GM23248 (cell line): ENCODE measurements around the gene CDC16. TPM values are rescaled to one million over a fixed set of nuclear protein-coding genes. Genes with fewer than 3 reads are reported as not detected.

Experiments
- DNase-seq: peaks from one replicate; pipeline ENCODE4 v3.0.0-alpha.2; 2015
- H2AFZ ChIP-seq: fragments of 200-600 bp; sonication (generic); 2 replicates; pipeline ENCODE4 v1.6.1; 2016; ENCODE audit warnings: antibody characterized with exemption
- H3F3A ChIP-seq: fragments of 200-600 bp; sonication (generic); 2 replicates; pipeline ENCODE4 v1.6.1; 2016; ENCODE audit warnings: mild to moderate bottlenecking, antibody characterized with exemption, mixed run types; ENCODE audit not compliant: insufficient read depth
- H3K27ac ChIP-seq: fragments of 200-600 bp; sonication (generic); 2 replicates; pipeline ENCODE4 v1.5.1; 2016; ENCODE audit warnings: mild to moderate bottlenecking
- H3K27me3 ChIP-seq: fragments of 200-600 bp; sonication (generic); replicated peaks from 2 replicates; pipeline ENCODE4 v1.6.1; 2016; ENCODE audit warnings: mild to moderate bottlenecking; ENCODE audit not compliant: insufficient read depth
- H3K36me3 ChIP-seq: fragments of 200-600 bp; sonication (generic); 2 replicates; pipeline ENCODE4 v1.6.1; 2016; ENCODE audit warnings: low read depth, mild to moderate bottlenecking
- H3K4me1 ChIP-seq: fragments of 200-600 bp; sonication (generic); 2 replicates; pipeline ENCODE4 v1.6.1; 2016; ENCODE audit warnings: mild to moderate bottlenecking; ENCODE audit not compliant: insufficient read depth
- H3K4me2 ChIP-seq: fragments of 200-600 bp; sonication (generic); one replicate; pipeline ENCODE4 v1.6.1; 2016; ENCODE audit warnings: mild to moderate bottlenecking; ENCODE audit not compliant: unreplicated experiment
- H3K4me3 ChIP-seq: fragments of 200-600 bp; sonication (generic); 2 replicates; pipeline ENCODE4 v1.5.1; 2016; ENCODE audit warnings: mild to moderate bottlenecking
- H3K79me2 ChIP-seq: fragments of 200-600 bp; sonication (generic); 2 replicates; pipeline ENCODE4 v1.6.1; 2016; ENCODE audit warnings: mild to moderate bottlenecking; ENCODE audit not compliant: insufficient read depth
- H3K9ac ChIP-seq: fragments of 200-600 bp; sonication (generic); 2 replicates; pipeline ENCODE4 v1.6.1; 2016; ENCODE audit warnings: mild to moderate bottlenecking
- H3K9me2 ChIP-seq: fragments of 200-600 bp; sonication (generic); 2 replicates; pipeline ENCODE4 v1.6.1; 2016; ENCODE audit warnings: mixed run types, mild to moderate bottlenecking, moderate library complexity; ENCODE audit not compliant: insufficient read depth
- H3K9me3 ChIP-seq: fragments of 200-600 bp; sonication (generic); one replicate; pipeline ENCODE4 v1.6.1; 2017; ENCODE audit warnings: low read depth
- H4K20me1 ChIP-seq: fragments of 200-600 bp; sonication (generic); 2 replicates; pipeline ENCODE4 v1.6.0; 2016; ENCODE audit not compliant: insufficient read depth
- EZH2 ChIP-seq: fragments of 200-600 bp; sonication (generic); IDR thresholded peaks from 2 replicates; pipeline ENCODE4 v1.6.1; 2018; ENCODE audit warnings: antibody characterized with exemption, mild to moderate bottlenecking; ENCODE audit not compliant: insufficient read depth, poor library complexity, severe bottlenecking
- EZH2phosphoT487 ChIP-seq: fragments of 200-600 bp; sonication (generic); IDR thresholded peaks from 2 replicates; pipeline ENCODE4 v1.6.1; 2018; ENCODE audit warnings: antibody characterized with exemption, moderate library complexity, mild to moderate bottlenecking, low read depth; ENCODE audit not compliant: insufficient read depth
- WGBS, 2 experiments: methylation state at CpG; one replicate each; pipeline ENCODE4 v1.1.6; 2015 to 2017; ENCODE audit warnings: low lambda C conversion rate in 2 of 2, low coverage in 1 of 2; ENCODE audit errors: missing lambda C conversion rate in 2 of 2; 5-methylcytosine and 5-hydroxymethylcytosine counted together
- in situ Hi-C: fragments of 300-500 bp; cut with MboI; formaldehyde crosslinking; loops from 2 replicates; pipeline ENCODE4 v1.15.0; 2020
- polyA plus RNA-seq: library from polyadenylated mRNA; unstranded; fragments of >200 nt; fragmentation: Nextera tagmentation; extraction: Ambion mirVana; gene quantifications from 2 replicates; pipeline ENCODE4 v1.2.1, GENCODE V29; 2016
- total RNA-seq: library from RNA; depleted of rRNA; stranded (reverse); fragments of >200 nt; shearing (Covaris generic); gene quantifications from 2 replicates; pipeline ENCODE4 v1.2.3, GENCODE V29; 2014

The CDC16 gene
- total and polyA plus RNA-seq, 2 experiments from 2014 or later: 60.2 to 80.0 TPM

DNA sequence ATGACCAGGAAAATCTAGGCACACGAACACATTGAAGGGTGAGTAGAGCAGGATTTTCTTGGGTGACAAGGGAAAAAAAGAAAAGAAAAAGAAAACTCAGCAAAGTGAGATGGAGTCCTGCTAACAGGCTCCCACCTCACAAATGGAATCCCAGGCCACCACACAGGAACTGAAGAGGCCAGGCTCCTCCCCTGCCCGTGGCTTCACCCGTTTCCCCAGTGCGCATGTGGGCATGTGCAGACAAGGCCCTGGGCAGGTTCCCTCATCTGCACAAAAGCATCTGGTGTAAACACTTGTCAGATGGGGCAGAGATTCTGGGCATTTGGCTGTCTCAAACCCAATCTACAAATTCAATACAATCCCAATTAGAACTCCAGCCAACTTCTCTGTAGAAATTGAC, 31.2 kb upstream of the CDC16 start:
- Histone ChIP-seq H3K9me2 (no peaks in the 10 kb centered on the region), H3K27ac (no peak overlapping the region), H3K27me3 (peaks cover 23% of the 10 kb centered on the region; the same call in 1 of the 2 replicates), H3K4me1 (no peaks in the 10 kb centered on the region), H3F3A (no peaks in the 10 kb centered on the region), H4K20me1 (no peaks in the 10 kb centered on the region), H3K9me3 (no peaks in the 10 kb centered on the region), H3K4me2 (no peak overlapping the region), H3K36me3 (no peaks in the 10 kb centered on the region), H3K4me3 (no peak overlapping the region), H3K9ac (no peak overlapping the region), H3K79me2 (no peaks in the 10 kb centered on the region), H2AFZ (no peak overlapping the region)
- TF ChIP-seq EZH2phosphoT487: no peak
- TF ChIP-seq EZH2: no peak
- in situ Hi-C loops: no loop called here
- no peak for DNase-seq
- 77 to 87% methylated on average over 4 of the region's 4 CpGs for WGBS, 2 experiments

DNA sequence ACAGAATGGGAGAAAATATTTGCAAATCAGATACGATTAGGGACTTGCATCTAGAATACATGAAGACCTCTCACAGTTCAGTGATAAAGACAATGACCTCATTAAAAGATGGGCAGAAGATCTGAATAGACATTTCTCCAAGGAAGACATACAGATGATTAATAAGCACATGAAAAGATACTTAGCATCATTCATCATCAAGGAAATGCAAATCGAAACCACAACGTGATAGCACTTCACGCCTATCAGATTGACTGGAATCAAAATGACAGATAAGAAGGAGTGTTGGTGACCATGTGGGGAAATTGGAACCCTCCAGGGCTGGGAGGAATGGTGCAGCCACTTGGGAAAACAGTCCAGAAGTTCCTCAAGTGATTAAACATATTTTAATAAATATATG, 29.8 kb upstream of the CDC16 start:
- no peaks in the 10 kb centered on the region for H3K9me3 ChIP-seq
- TF ChIP-seq EZH2phosphoT487 (no peak), EZH2 (no peak)
- H3K36me3 ChIP-seq: no peaks in the 10 kb centered on the region
- H2AFZ ChIP-seq: no peak overlapping the region
- H3K27ac ChIP-seq: no peak overlapping the region
- DNase-seq: no peak
- H3K9ac ChIP-seq: no peak overlapping the region
- no peaks in the 10 kb centered on the region for H3K4me1 ChIP-seq
- no peaks in the 10 kb centered on the region for H4K20me1 ChIP-seq
- no peaks in the 10 kb centered on the region for H3F3A ChIP-seq
- peaks cover 22% of the 10 kb centered on the region; the same call in 1 of the 2 replicates for H3K27me3 ChIP-seq
- WGBS, 2 experiments: 68 to 81% methylated on average over 4 of the region's 4 CpGs
- H3K79me2 ChIP-seq: no peaks in the 10 kb centered on the region
- no peaks in the 10 kb centered on the region for H3K9me2 ChIP-seq
- no peak overlapping the region for H3K4me3 ChIP-seq
- no peak overlapping the region for H3K4me2 ChIP-seq
- in situ Hi-C loops: no loop called here

DNA sequence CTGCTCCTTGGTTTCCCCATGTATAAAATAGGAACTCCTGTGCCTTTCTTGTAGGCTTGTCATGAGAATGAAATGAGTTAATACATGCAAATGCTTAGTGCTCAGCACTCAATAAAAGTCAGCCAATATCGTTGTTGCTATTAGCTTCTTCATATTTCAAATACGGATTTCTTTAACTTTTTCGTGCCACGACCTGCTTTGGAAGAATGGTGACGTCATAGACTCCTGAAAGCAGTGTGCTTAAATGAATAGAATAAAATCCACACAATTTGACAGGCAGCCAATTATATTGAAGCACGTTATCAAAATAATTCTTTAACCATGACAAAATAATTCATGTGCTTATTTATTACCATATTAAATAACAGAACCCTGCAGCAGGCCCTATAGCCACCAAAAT, 26.6 kb upstream of the CDC16 start:
- WGBS, 2 experiments: 65% methylated on average over 6 of the region's 6 CpGs

DNA sequence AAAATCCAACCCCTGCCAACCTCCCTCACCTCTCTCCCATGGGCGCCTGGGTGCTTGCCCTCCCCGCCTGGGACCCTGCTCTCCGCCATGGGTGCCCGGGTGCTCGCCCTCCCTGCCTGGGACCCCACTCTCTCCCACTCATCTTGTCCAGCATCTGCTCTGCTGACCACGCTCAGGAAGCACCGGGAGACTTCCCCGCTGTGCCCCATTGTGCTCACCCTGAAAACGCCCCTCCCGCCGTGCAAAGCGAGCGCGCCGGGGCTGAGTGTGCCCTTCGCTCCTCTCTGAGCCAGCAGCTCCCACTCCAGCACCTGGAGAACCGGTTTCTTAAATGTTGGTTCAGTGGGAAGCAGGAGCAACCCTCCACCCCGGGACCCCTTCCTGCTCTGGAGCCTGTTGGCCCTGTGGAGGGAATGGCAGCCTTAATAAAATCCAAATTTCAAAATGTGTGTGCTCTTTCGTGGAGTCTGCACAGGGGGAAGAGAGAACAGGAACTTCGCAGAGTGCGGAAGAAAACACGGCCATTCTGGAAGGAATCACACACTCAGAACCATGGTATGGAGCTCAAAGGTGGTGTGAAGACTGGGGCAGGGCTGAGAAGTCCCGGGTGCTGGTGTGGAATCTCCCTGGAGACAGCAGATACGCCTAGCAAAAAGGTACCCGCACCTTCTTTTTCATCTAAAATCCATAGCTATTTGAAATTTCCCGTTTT, 23.1 kb upstream of the CDC16 start:
- H3K79me2 ChIP-seq: no peaks in the 10 kb centered on the region
- no peaks in the 10 kb centered on the region for H3K9me3 ChIP-seq
- peak overlapping the region; percentile 2 for H3K4me2 ChIP-seq
- H4K20me1 ChIP-seq: no peaks in the 10 kb centered on the region
- no peaks in the 10 kb centered on the region for H3K36me3 ChIP-seq
- peak overlapping the region; percentile 50 for H3K4me3 ChIP-seq
- no peaks in the 10 kb centered on the region for H3K9me2 ChIP-seq
- no peak overlapping the region for H3K27ac ChIP-seq
- H3F3A ChIP-seq: no peaks in the 10 kb centered on the region
- TF ChIP-seq EZH2 (no peak), EZH2phosphoT487 (no peak)
- in situ Hi-C loops: no loop called here
- no peaks in the 10 kb centered on the region for H3K4me1 ChIP-seq
- peak overlapping the region; percentile 53 for H2AFZ ChIP-seq
- WGBS, 2 experiments: 46 to 50% methylated on average over 25 to 26 of the region's 26 CpGs
- H3K27me3 ChIP-seq: no peaks in the 10 kb centered on the region
- peak; percentile 24 for DNase-seq
- no peak overlapping the region for H3K9ac ChIP-seq

More for the DNA sequence above, 26.6 kb upstream of the CDC16 start:
- Histone ChIP-seq H3K4me2 (no peak overlapping the region), H3K36me3 (no peaks in the 10 kb centered on the region), H3K9me3 (no peaks in the 10 kb centered on the region), H3K27me3 (peaks cover 7% of the 10 kb centered on the region; the same call in 1 of the 2 replicates), H3K9ac (no peak overlapping the region), H3K4me3 (no peak overlapping the region), H3K79me2 (no peaks in the 10 kb centered on the region), H2AFZ (no peak overlapping the region), H3K9me2 (no peaks in the 10 kb centered on the region), H3K4me1 (no peaks in the 10 kb centered on the region), H3K27ac (no peak overlapping the region), H4K20me1 (no peaks in the 10 kb centered on the region), H3F3A (no peaks in the 10 kb centered on the region)
- in situ Hi-C loops: no loop called here
- TF ChIP-seq EZH2phosphoT487 (no peak), EZH2 (no peak)
- no peak for DNase-seq
